Osteocyte (in vitro differentiated cells): ENCODE results near the gene HCN2. TPM values are rescaled to one million over a fixed set of nuclear protein-coding genes. Genes with fewer than 3 reads are reported as not detected.
"Not testable (repeated sequence)": the region's sequence is repeated elsewhere in the genome, so short reads cannot be mapped to it uniquely, and the experiment has no call there.

ENCODE experiments used
- DNase-seq: peaks from one replicate; pipeline ENCODE4 v3.0.0; 2021; ENCODE audit warnings: mixed read lengths; ENCODE audit not compliant: unreplicated experiment; ENCODE audit errors: extremely low spot score
- H3K27ac Mint-ChIP-seq: one replicate; pipeline ENCODE4 v1.8.0; 2021; ENCODE audit warnings: mild to moderate bottlenecking, mixed read lengths; ENCODE audit not compliant: unreplicated experiment
- H3K27me3 Mint-ChIP-seq: one replicate; pipeline ENCODE4 v1.8.0; 2021; ENCODE audit warnings: mixed read lengths; ENCODE audit not compliant: unreplicated experiment
- H3K36me3 Mint-ChIP-seq: one replicate; pipeline ENCODE4 v1.8.0; 2021; ENCODE audit warnings: mixed read lengths; ENCODE audit not compliant: unreplicated experiment
- H3K4me1 Mint-ChIP-seq: one replicate; pipeline ENCODE4 v1.8.0; 2021; ENCODE audit warnings: mixed read lengths; ENCODE audit not compliant: unreplicated experiment
- H3K4me3 Mint-ChIP-seq: one replicate; pipeline ENCODE4 v1.8.0; 2021; ENCODE audit warnings: mild to moderate bottlenecking, moderate library complexity, mixed read lengths; ENCODE audit not compliant: unreplicated experiment
- H3K9me3 Mint-ChIP-seq: one replicate; pipeline ENCODE4 v1.8.0; 2021; ENCODE audit warnings: mixed read lengths; ENCODE audit not compliant: unreplicated experiment
- total RNA-seq: library from RNA; stranded (reverse); gene quantifications from 2 replicates; pipeline ENCODE4 v1.2.1, GENCODE V29; 2021
- TF ChIP-seq, protein P1 (sequence below): fragments of 200-600 bp; sonication (generic); IDR thresholded peaks from 2 replicates; pipeline ENCODE4 v1.5.0; 2021; ENCODE audit warnings: antibody characterized with exemption, mild to moderate bottlenecking, moderate library complexity

The HCN2 gene
- total RNA-seq, 1 donor from 2014 or later = 28.3 TPM

DNA sequence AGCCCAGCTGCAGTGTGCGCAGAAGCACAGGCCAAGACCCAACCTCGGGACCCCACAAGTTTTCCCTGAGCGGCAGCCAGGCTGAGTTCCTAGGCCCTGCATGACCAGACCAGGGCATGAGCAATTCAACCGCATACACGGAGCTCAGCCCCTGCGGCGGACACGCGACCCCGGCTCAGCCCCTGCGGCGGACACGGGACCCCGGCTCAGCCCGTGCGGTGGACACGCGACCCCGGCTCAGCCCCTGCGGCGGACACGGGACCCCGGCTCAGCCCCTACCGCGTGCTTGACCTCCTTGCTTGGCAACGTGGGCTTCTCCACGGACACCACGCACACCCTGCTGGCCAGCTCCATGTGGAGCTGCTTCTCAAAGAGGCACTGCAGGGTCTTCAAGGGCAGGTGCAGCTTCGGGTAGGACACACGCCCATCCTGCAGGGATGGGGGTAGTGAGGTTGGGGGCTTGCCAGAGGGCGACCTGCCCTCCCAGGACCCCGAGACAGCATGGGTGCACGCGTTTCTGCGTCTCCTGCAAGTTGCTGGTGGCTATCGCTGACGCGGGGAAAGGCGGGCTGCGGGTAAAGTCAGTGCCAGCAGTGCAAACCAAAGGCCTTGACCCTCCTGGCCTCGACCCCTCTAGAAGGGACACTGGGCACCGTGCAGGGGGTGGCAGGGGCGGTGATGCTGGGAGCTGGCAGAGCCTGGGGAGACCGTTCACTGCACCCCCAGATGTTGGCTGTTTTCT lies 33.7 kb downstream of the HCN2 start:
- Mint-ChIP-seq H3K36me3 (peaks cover 14% of the 10 kb centered on the region), H3K9me3 (no peaks in the 10 kb centered on the region), H3K4me3 (peak overlapping the region; percentile 5), H3K27me3 (no peaks in the 10 kb centered on the region), H3K4me1 (peaks cover 37% of the 10 kb centered on the region), H3K27ac (peak overlapping the region; percentile 78)
- no peak for DNase-seq
- TF ChIP-seq, protein P1, sequence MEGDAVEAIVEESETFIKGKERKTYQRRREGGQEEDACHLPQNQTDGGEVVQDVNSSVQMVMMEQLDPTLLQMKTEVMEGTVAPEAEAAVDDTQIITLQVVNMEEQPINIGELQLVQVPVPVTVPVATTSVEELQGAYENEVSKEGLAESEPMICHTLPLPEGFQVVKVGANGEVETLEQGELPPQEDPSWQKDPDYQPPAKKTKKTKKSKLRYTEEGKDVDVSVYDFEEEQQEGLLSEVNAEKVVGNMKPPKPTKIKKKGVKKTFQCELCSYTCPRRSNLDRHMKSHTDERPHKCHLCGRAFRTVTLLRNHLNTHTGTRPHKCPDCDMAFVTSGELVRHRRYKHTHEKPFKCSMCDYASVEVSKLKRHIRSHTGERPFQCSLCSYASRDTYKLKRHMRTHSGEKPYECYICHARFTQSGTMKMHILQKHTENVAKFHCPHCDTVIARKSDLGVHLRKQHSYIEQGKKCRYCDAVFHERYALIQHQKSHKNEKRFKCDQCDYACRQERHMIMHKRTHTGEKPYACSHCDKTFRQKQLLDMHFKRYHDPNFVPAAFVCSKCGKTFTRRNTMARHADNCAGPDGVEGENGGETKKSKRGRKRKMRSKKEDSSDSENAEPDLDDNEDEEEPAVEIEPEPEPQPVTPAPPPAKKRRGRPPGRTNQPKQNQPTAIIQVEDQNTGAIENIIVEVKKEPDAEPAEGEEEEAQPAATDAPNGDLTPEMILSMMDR = no peak

DNA sequence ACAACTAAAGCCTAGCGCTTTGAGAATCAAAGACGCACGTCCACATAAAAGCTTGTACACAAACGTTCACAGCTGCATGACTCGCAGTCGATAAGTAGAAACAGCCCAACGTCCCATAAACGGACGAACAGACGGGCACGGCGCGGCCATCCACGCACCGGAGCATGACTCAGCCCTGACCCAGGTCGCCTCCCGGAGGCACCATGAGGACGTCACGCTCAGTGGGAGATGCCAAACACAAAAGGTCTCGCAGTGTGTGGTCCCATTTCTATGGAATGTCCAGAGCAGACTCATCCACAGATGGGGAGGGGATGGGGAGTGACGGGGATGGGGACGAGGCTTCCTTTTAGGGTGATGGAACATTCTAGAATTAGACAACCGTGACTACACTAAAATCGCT lies 34.3 kb downstream of the HCN2 start:
- Mint-ChIP-seq H3K4me3 (peak overlapping the region; percentile 5), H3K27ac (peak overlapping the region; percentile 78), H3K27me3 (no peaks in the 10 kb centered on the region), H3K4me1 (peaks cover 43% of the 10 kb centered on the region), H3K9me3 (no peaks in the 10 kb centered on the region), H3K36me3 (peaks cover 14% of the 10 kb centered on the region)
- TF ChIP-seq, protein P1 = no peak
- DNase-seq = peak; percentile 94

DNA sequence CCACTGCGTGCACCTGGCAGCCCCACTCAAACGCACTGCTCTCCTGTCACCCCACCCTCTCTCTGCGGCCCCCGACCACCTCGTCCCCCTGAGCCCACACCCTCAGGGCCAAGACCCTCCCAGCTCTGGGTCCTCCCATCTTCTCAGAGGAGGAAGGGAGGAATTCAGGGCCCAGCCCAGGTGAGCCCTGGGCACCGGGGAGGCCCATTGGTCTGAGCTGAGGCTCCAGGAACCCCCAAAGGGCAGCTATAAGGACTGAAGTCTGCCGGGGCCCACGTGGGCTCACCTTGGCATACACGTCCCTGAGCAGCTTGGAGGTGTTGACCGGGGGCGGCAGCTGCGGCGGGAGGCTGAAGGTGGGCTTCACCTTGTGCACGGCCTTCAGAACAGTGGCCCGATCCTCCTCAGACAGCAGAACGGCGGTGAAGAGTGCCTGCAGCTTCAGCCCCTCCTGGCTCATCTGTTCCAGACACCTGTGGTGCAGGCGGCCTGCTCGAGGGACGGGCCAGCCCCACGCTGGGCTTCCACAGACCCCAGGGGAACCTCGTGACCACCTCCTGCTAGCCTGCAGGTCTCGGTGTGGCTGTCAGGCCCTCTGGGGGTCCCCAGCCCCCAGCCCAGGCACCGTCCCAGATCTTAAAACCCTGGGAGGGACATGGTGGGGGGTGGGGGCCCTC lies 34.9 kb downstream of the HCN2 start:
- Mint-ChIP-seq H3K4me3 (no peak overlapping the region), H3K36me3 (peaks cover 17% of the 10 kb centered on the region), H3K27ac (peak overlapping the region; percentile 78), H3K9me3 (no peaks in the 10 kb centered on the region), H3K4me1 (peaks cover 44% of the 10 kb centered on the region), H3K27me3 (no peaks in the 10 kb centered on the region)
- DNase-seq = no peak
- TF ChIP-seq, protein P1 = no peak

DNA sequence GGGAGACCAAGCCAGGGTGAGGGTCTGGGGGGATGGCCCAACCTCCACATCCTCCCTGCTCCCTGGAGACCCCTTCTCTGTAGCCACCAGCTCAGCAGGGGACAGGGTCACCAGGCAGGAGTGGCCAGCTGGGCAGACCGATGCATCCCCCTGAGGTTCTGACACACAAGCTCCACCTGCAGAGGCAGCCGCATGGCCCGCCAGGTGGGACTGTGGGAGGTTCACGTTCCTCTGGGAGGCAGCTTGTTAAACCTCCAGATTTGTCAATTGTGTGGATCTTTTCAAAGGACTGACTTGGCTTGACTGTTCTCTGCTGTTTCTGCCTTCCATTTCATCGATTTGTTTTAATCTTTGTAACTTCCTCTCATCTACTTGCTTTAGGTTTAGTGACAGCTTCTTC lies 35.6 kb downstream of the HCN2 start:
- Mint-ChIP-seq H3K9me3 (no peaks in the 10 kb centered on the region), H3K36me3 (peaks cover 17% of the 10 kb centered on the region), H3K27me3 (no peaks in the 10 kb centered on the region), H3K27ac (peak overlapping the region; percentile 41), H3K4me1 (peaks cover 45% of the 10 kb centered on the region), H3K4me3 (no peak overlapping the region)
- TF ChIP-seq, protein P1 = no peak
- DNase-seq = no peak

DNA sequence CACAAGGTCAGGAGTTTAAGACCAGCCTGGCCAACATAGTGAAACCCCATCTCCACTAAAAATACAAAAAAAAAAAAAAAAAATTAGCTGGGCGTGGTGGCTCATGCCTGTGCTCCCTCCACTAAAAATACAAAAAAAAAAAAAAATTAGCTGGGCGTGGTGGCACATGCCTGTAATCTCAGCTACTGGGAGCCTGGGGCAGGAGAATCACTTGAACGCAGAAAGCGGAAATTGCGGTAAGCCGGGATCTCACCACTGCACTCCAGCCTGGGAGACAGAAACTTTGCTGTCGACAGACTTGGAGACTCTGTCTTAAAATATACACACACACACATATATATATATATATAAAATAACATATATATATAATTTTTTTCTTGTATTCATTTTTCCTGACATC lies 36.9 kb downstream of the HCN2 start:
- H3K4me3 Mint-ChIP-seq, H3K9me3 Mint-ChIP-seq, DNase-seq, H3K27me3 Mint-ChIP-seq: not testable (repeated sequence)
- Mint-ChIP-seq H3K4me1 (peaks cover 51% of the 10 kb centered on the region), H3K27ac (peak overlapping the region; percentile 76), H3K36me3 (peaks cover 23% of the 10 kb centered on the region)
